Kidney tubule cell (primary cell): Measurements from ENCODE around the gene MAPK4.
"Not testable (repeated sequence)": the region's sequence is repeated elsewhere in the genome, so short reads cannot be mapped to it uniquely, and the experiment has no call there.

Experiments
- DNase-seq: peaks from one replicate; pipeline ENCODE4 v3.0.0-alpha.2; 2018; ENCODE audit warnings: low spot score

MAPK4 gene

DNA sequence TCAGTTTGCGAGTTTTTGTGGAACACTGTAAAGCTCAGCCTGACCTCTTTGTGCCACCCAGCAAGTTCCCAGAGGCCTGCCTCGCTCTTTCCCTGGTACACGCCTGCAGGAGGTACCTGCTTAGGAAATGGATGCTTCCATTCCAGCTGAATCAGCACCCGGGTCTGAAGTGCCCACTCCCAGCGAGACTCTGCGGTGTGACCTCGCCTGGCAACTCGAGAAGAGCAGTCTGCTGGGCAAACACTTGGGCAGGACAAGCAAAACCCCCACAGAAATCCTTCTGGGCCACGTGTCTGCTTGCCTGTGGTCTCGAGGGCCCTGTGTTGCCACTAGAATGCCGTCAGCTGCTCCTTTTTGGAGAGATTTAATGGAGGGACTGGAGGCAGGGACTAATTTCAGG lies 127.6 kb downstream of the MAPK4 start:
- no peak for DNase-seq

DNA sequence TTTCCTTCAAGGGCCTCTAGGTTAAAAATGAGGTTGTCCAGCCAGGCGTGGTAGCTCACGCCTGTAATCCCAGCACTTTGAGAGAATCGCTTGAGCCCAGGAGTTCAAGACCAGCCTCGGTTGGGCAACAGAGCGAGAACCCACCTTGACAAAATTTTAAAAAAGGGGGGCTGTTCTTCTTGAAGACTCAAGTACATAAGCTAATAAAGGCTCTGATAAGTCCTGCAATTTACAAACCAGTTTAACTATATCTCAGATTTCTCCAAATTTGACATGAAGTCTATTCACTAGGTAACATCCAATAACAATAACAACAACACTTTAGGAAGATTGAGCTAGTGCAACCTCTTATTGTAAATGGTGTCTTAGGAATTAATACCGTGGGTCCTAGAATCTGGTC lies 129.7 kb downstream of the MAPK4 start:
- DNase-seq, result no peak

DNA sequence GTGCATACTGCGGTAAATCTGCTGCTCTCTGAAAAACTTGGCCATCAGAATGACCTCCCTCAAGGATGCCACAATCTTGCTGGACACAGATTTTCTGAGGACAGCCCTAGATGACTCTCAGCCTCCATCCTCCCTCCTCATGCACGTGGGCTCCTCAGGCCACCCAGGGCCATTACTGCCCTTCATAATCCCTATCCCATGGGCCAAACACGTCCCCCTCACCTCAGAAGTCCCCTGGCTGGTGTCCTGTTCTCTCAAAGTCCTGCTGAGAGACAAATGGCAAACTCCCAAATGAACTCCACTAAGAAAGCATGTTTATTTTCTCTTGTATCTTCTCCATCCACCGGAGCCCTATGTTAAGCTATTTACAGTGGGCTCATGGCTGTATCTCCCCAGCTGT lies 134.3 kb downstream of the MAPK4 start:
- DNase-seq, result no peak

DNA sequence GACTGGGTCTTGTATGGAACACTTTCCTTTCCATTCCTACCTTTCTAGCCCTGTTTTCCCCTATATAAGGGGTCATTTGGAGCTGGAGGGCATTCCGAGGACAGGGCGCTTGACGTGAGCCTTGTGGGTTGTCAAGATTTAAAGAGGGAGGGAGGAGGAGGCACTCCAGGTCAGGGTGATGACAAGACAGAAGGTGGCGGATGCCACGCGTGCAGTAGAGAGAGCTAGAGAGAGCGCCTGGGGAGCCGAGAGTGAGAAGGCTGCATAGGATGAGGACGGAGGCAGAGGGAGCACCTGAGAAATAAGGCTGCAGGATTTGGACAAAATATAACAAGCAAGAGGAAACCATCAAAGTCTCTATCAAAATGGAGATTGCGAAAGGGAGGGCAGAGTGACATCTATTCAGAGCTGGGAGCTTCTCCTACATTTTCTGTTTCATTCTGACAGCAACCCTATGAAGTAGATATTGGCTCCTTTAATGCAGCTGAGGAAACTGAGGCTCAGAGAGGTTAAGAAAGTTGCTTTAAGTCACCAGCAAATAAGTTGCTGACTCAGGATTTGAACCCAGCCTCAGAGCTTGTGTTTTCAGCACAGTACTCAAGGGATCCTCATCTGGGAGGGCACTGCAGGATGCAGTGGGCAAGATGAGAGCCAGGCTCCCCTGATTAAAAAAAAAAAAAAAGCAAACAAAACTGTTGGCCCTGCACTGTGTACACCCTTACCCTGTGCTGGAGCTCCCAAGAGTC lies 135.7 kb downstream of the MAPK4 start:
- no peak for DNase-seq

DNA sequence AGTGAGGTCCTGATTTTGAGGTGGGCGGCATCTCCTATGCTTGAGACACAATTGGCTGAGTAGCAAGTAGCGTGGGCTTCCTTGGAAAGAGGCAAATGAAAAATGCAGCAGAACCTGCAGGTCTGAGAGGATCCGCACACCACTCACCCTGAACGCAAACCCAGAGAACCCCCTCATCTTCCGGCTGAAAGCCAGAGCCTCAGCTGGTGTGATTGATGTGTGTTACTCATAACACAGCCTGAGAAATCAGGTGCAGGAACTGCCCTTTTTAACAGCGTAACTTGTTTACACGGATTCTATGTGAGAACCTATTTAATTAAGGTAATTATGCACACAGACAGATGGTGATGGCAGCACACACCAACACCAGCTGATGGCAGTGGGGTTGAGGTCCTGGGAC lies 136.5 kb downstream of the MAPK4 start:
- no peak for DNase-seq

DNA sequence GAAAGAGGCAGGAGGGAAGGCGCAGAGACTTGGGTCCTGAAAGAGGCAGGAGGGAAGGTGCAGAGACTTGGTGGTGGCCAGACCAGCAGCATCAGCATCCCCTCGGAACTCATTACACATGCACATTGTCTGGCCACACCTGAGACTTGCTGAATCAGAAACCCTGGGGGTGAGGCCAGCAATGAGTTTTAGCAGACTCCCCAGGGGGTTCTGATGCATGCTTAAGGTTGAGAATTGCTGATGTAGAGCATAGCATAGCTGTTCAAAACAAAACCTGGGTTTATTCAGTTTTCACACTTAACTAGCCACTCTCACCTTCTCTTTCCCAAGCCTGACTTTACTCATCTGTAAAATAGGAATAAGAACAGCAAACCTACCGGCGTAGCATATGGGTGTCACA lies 137.0 kb downstream of the MAPK4 start:
- DNase-seq, result no peak

DNA sequence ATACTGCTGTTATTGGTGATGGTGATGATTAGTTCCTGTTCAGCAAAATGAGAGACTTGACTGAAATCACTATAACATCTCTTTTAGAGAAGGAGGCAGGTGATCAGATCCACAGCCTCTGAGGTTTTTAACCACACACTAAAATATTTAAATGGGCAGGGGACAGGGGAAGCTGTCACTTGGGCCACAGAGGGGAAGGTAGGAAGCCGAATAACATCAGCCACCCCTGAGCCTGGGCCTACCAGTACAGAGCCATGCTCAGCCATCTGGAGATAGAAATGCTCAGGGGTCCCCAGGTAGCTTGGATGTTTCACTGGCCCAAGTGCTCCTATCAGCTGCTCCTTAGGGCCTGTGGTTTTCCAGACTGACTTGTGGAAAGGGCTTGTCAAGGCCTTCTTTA lies 137.6 kb downstream of the MAPK4 start:
- no peak for DNase-seq

DNA sequence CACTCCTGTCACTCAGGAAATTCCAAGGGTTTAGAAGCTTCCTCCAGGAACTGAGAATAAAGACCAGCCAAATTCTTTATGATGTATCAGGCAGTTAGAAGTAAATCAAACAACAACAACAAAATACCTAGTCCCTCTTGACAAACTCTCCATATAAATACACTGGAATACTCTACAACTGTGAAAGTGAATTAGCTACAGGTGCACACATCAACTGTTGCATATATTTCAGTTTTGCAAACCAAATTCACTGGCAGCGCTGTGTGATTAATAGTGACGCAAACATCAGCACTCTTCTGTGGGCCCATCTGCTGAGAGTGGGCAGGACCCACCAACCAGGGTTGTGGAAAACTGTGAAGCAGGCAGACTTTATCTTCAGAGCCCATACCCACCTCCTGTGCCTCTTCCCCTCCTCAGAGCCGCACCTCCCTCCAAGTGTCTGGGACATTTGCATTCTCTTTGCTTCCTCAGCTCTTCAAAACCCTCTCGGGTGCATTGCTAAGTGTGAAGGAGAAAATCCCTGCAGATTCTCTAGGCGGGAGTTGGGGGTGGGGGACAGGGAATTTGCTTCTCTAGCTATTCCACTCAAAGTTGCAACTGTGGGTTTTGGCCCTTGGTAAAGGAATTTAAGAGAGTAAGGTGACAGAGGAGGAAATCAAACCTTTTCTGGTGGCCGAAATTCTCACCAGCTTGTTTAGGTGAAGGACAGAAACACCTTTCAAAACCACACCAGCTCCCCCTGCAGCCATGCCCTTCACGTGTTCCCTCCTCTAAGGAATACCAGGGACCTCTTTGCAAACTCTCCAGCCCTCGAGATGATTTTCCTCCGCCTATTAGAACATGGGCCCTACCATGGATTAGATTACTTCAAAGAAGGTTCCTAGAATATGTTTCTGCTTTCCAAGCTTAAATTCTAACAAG lies 140.6 kb downstream of the MAPK4 start:
- no peak for DNase-seq

DNA sequence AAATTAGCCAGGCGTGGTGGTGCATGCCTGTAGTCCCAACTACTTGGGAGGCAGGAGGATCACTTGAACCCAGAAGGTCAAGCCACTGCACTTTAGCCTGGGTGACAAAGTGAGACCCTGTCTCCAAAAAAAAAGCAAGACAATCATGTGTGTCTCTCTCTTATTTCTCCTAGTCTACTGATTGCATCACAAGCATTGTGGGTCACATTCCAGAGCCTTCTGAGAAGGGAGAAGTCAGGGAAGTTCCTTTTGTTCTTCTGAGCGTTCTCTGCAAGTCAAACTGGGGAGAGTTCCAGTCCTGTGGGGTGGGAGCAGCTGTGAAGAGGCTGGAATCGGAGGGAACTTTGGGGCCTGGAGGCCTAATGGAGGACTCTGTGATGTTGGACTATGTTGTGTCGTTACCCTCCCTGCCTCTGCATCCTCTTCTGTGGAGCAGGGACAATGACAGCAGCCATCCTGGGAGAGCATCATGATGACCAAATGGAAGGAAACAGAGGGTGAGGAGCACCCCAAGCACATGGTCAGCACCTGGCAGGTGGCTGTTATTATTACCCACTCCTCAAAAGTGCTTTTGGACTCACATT lies 144.6 kb downstream of the MAPK4 start:
- DNase-seq, result no peak

DNA sequence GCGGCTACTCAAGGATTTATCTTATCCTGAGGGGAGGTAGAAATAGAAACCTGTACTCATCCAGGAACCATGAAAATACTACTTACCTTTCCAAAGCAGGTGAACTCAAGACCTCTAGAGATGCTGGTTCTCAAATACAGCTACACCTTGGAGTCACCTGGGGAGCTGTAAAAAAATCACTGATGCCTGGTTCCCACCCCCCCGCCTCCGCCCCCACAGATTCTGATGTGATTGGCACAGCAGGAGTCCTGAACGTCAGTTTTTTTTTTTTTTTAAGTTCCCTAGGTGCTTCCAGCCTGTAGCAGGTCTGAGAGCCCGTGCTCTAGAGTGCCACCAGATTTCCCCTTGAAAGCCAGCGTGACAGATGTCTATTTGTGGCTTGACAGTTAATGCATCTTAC lies 146.3 kb downstream of the MAPK4 start:
- no peak for DNase-seq

DNA sequence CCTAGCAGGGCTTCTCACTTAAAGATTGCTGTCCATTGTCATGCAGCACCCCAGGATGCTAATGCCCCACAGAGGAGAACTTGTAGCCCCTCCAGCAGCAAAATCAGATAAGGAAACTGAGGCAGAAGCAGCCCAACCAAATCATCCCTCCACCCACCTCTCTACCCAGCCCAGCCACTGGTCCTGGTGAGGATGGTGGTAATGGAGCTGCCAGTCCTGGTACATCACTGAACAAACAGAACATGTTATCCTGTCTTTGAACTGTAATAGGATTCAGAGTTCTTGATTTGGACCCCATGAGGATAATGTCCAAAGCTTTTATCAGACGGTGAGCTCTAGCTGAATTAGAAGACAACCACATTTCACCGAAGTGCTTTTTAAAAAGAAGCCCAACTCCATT lies 146.8 kb downstream of the MAPK4 start:
- DNase-seq, result no peak

DNA sequence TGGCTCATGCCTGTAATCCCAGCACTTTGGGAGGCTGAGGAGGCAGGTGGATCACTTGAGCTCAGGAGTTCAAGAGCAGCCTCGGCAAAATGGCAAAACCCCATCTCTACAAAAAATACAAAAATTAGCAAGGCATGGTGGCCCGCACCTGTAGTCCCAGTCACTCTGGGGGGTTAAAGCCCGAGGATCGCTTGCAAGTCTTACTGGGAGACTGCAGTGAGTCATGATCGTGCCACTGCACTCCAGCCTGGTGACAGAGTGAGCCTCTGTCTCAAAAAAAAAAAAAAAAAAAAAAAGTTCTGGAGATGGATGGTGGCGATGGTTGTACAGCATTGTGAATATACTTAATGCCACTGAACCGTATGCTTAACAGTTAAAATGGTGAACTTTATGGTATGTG lies 147.4 kb downstream of the MAPK4 start:
- DNase-seq, result not testable (repeated sequence)

DNA sequence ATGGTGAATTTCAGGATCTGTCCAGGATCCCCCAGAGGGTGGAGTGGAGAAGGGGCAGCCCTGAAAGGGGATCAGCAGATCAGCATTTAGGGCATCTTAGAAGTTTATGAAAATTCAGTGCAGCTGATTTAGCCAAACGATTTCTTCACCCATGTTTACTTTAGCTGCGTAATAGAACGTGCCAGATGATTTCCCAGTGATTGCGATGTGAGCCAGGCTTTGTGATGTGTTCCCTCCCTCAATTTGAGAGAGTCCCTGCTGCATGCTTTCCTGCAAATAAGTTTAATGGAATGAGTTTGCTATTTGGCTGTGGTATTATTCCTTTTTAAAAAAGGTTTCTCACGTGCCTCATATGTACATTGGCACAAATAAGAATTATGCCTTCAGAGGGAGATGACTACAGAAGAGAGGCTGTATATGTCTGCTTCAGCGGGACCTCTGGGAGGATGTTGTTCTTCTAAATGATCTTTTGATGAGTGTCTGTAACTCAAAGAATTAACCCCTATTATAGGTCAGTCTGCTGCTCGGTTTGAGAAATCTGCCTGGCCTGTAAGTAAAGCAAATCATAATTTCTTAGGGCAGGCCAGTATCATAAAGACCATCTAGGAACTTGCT lies 148.1 kb downstream of the MAPK4 start:
- DNase-seq, result no peak

DNA sequence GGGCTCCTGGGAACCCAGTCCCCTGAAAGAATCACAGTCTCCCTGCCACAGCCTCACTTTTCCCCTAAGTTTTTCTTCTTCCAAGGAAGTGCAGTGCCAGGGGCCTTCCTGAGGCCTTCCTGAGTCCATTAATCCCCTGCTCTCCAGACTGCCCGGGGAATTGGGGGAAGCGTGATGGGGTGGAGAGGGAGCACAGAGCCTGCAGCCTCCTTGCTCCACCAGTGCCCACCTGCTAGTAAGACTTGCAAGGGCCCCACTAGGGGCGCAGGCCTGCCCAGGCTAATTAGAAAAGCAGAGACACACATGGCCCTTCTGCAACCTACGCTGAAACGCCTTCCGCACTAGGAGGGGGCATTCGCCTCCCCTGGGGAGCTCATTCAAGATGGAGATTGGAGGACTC lies 149.3 kb downstream of the MAPK4 start:
- DNase-seq, result no peak

DNA sequence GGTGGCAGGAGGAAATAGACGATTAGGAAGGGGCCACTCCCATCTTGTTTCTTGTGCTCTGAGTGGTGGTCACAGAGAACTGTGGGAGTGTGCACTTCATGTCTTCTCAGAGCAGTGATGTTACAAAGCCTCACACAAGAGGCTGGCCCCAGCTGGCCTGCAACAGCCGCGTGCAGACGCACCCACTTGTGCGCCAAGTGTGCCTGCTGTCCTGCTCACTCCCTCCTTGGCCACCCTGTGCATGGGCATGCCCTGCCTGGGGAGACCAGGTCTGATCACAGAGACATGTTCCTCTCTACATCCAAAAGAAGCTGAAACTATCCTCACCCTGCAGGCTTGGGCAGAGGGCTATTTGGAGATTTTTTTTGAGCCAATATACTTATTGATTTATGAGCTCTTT lies 151.5 kb downstream of the MAPK4 start:
- no peak for DNase-seq

DNA sequence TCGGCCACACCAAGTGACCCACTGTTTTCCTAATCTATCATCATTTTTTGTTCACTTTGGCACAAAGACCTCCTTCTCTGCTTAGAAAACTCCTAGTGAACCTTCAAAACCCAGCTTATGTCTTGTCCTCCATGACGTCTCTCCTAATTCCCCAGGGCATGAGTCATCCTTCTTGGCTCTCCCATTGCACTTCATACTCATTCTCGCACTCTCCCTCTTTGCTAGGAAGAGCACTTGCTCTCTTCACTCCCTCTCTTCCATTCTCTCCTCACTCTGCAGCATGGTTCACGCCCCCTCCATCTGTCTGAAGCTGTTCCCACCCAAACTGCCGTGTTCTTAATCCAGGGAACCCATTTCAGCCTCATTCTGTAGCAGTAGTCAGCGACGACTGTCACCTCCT lies 156.0 kb downstream of the MAPK4 start:
- DNase-seq, result no peak

DNA sequence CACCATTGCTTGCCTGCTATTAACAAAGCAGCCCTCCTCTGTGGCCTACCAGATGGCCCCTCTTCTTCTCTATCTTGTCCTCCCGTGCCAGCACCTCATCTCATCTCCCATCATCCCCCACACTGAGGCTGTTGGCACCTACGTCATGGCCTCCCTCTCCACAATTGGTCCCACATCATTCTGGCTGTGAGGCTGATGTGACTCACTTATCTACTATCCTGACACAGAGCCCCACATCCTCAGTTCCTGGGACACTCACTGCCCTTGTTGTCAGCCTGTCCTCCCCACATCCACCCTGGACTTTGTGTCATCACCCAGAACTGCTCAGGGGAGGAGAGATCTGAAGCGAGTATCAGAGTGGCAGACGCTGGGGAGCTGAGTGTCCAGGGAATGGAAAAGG lies 157.0 kb downstream of the MAPK4 start:
- DNase-seq, result peak; percentile 18

DNA sequence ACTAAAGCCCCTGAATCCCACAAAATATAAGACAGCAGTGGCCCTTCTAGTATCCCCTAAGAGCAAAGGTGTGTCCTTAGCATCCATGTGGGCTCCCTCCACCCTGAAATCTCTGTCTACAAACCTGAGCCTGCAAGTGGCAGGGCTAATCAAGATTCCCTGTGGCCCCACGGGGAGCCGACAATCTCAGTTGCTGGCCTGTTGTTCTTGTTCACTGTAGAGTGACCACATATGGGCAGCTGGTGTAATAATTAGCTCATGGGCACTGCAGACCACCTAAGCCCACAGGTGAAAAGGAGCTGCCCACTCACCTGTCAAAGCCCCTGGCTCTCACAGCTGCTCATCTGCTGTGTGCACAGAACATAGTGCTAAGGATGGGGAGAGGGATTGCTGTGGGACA lies 157.7 kb downstream of the MAPK4 start:
- no peak for DNase-seq

DNA sequence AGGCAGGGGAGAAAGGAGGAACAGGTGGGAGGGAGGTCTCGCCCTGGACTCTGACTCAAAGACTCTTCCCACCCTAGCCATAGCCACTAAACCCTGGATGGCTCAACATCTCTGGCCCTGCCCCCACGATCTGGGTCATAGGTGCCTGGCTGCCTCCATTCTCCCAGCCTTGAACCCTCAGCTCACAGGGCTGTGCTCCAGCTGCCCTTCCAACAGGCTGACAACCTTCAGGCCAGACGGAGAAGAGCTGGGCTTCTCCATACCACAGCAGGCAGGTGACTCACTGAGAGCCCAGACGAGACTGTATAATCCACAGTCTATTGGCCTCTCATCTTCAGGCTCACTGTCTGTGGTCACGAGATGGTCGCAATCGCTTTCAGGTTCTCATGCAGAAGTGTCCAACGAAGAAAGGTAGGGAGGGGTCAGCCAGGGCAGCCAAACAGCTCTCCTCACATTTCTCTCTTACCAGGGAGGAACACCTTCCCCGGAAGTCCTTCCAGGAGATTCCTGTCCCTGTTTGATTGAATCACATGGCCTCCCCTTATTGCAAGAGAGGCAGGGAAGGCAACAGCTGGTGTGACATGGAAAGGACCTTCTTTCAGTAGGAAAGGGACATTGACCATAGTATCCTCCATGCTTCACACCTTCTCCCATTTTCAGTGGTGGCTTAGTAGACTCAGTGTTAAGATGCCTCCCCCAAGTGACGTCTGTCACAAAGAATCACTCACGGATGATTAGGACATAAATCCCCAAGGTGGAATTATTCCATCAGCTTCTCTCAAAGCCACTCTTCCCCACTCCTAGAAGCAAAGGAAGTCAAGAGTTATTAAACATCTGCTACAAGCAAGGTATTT lies 159.8 kb downstream of the MAPK4 start:
- DNase-seq, result no peak

DNA sequence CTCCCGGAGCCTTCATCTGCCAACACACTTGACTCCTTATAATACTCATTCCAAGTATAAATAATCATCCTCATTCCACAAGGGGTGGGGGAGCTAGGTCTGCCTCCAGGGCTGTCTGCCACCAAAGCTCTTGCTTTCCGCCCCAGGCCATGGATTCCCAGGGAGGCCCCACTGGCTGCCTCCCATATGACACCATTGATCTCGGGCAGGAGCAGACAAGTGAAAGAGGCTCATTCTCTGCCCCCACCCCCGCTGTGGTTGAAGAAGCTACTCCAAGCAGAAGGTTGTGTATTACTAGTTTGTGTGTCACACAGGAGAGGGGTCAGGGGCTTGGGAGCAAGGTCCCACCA lies 160.4 kb downstream of the MAPK4 start:
- DNase-seq, result no peak

DNA sequence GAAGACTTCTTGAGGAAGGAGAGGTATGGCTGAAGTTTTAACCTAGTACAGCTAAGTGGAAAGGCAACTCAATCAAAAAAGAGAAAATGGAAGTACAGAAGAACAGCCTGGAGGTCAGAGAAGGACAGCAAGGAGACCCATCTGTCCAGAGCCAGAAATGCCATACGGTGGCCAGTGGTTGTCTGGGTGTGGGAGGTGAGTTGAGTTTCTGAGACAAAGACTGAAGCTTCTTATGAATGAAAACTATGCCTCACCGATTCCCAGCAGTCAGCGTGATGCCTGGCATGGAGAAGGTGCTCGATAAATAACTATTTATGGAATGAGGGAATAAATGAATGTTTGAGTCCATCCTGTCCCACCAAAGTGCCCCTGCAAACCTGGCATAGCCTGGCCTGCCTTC lies 161.1 kb downstream of the MAPK4 start:
- DNase-seq, result no peak
